Calu3 (cell line): Measurements from ENCODE around the gene TCF3. TPM values are rescaled to one million over a fixed set of nuclear protein-coding genes. Genes with fewer than 3 reads are reported as not detected.

ENCODE experiments used
- BruUV-seq: library from RNA; stranded (reverse); fragments of 400-500 nt; replicated peaks from 2 replicates; lab custom pipeline; 2021; lab: Mats Ljungman, UMichigan
- CTCF ChIA-PET: fragments of 300-600 bp; sonication (Branson Sonifier 250); formaldehyde crosslinking; loops from one replicate; lab custom pipeline; 2022; ENCODE audit warnings: antibody characterized with exemption; lab: Charles Lee
- DNase-seq: peaks from one replicate; pipeline ENCODE4 v3.0.0; 2022
- H3K27ac Mint-ChIP-seq: one replicate; pipeline ENCODE4 v1.8.0; 2022; ENCODE audit warnings: mixed read lengths; ENCODE audit not compliant: unreplicated experiment
- H3K27me3 Mint-ChIP-seq: one replicate; pipeline ENCODE4 v1.8.0; 2022; ENCODE audit warnings: mixed read lengths; ENCODE audit not compliant: unreplicated experiment
- H3K36me3 Mint-ChIP-seq: one replicate; pipeline ENCODE4 v1.8.0; 2022; ENCODE audit warnings: mild to moderate bottlenecking, moderate library complexity, mixed read lengths; ENCODE audit not compliant: insufficient read depth, unreplicated experiment
- H3K4me1 Mint-ChIP-seq: one replicate; pipeline ENCODE4 v1.8.0; 2022; ENCODE audit warnings: mild to moderate bottlenecking, low read depth, mixed read lengths; ENCODE audit not compliant: unreplicated experiment
- H3K4me3 Mint-ChIP-seq: one replicate; pipeline ENCODE4 v1.8.0; 2022; ENCODE audit warnings: mild to moderate bottlenecking, low read depth, moderate library complexity, mixed read lengths; ENCODE audit not compliant: unreplicated experiment
- H3K9me3 Mint-ChIP-seq: one replicate; pipeline ENCODE4 v1.8.0; 2022; ENCODE audit warnings: low read depth, mixed read lengths; ENCODE audit not compliant: unreplicated experiment
- intact Hi-C: fragments of 100-400 bp; cut with micrococcal nuclease; formaldehyde crosslinking; loops from one replicate; pipeline ENCODE4 v1.10.0; 2022; ENCODE audit not compliant: unreplicated experiment
- total RNA-seq: library from RNA; stranded (reverse); gene quantifications from 2 replicates; pipeline ENCODE4 v1.2.3, GENCODE V29; 2022
- TF ChIP-seq, protein P1 (sequence below): fragments of 200-600 bp; IDR thresholded peaks from one replicate; pipeline ENCODE4 v1.8.0; 2022; ENCODE audit warnings: antibody characterized with exemption; ENCODE audit not compliant: unreplicated experiment

TCF3 gene
- total RNA-seq, 1 experiment from 2014 or later = 102 TPM

DNA sequence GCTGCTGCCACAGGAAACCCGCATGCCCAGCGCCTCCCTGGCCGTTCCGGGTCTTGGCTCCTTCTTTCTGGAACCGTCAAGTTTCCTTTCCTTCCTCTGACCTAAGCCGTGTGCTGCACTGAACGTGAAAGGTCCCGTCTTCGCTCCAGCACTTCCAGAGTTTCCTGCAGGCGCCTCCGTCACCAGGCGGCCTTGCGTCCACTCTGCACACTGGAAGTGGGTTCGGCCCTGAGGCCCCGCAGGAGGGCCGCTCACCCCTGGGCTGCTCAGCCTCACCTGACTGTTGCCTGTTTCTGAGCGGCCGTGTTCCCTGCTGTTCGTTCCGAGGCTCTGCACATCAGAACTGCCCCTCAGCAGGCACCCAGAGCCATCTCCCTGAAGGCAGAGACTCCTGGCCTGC, 72.0 kb downstream of the TCF3 start:
- no peaks in the 10 kb centered on the region for H3K4me1 Mint-ChIP-seq
- intact Hi-C loops = no loop called here
- no peak for DNase-seq
- TF ChIP-seq, protein P1, sequence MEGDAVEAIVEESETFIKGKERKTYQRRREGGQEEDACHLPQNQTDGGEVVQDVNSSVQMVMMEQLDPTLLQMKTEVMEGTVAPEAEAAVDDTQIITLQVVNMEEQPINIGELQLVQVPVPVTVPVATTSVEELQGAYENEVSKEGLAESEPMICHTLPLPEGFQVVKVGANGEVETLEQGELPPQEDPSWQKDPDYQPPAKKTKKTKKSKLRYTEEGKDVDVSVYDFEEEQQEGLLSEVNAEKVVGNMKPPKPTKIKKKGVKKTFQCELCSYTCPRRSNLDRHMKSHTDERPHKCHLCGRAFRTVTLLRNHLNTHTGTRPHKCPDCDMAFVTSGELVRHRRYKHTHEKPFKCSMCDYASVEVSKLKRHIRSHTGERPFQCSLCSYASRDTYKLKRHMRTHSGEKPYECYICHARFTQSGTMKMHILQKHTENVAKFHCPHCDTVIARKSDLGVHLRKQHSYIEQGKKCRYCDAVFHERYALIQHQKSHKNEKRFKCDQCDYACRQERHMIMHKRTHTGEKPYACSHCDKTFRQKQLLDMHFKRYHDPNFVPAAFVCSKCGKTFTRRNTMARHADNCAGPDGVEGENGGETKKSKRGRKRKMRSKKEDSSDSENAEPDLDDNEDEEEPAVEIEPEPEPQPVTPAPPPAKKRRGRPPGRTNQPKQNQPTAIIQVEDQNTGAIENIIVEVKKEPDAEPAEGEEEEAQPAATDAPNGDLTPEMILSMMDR = no peak
- no peaks in the 10 kb centered on the region for H3K9me3 Mint-ChIP-seq
- H3K4me3 Mint-ChIP-seq = no peak overlapping the region
- BruUV-seq = no TSS peak
- no peak overlapping the region for H3K27ac Mint-ChIP-seq
- H3K27me3 Mint-ChIP-seq = no peaks in the 10 kb centered on the region
- CTCF ChIA-PET = no interaction called here
- peaks cover 36% of the 10 kb centered on the region for H3K36me3 Mint-ChIP-seq

DNA sequence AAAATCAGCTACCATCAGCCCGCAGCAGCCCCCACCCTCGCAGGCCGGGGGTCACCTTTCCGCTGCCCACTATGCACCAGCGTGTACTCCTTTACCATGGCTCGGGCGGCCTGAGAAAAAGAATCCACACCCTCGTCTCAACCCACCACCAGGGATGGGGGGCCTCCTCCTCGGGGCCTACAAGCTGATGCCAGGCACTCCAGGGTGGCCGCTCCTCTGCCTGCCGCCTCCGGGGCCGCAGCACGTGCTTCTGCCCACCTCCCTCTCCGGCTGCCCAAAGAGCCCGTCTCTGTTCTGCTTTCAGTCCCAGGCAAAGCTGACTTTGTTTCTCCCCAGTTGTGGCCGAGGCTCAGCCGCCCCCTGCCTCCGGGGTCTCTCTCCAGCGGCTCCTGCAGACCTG, 73.2 kb downstream of the TCF3 start:
- H3K36me3 Mint-ChIP-seq = peaks cover 32% of the 10 kb centered on the region
- no TSS peak for BruUV-seq
- no peaks in the 10 kb centered on the region for H3K4me1 Mint-ChIP-seq
- CTCF ChIA-PET = no interaction called here
- no peak for DNase-seq
- no peak overlapping the region for H3K27ac Mint-ChIP-seq
- TF ChIP-seq, protein P1 = no peak
- no peaks in the 10 kb centered on the region for H3K27me3 Mint-ChIP-seq
- H3K9me3 Mint-ChIP-seq = no peaks in the 10 kb centered on the region
- no peak overlapping the region for H3K4me3 Mint-ChIP-seq
- intact Hi-C loops = no loop called here

DNA sequence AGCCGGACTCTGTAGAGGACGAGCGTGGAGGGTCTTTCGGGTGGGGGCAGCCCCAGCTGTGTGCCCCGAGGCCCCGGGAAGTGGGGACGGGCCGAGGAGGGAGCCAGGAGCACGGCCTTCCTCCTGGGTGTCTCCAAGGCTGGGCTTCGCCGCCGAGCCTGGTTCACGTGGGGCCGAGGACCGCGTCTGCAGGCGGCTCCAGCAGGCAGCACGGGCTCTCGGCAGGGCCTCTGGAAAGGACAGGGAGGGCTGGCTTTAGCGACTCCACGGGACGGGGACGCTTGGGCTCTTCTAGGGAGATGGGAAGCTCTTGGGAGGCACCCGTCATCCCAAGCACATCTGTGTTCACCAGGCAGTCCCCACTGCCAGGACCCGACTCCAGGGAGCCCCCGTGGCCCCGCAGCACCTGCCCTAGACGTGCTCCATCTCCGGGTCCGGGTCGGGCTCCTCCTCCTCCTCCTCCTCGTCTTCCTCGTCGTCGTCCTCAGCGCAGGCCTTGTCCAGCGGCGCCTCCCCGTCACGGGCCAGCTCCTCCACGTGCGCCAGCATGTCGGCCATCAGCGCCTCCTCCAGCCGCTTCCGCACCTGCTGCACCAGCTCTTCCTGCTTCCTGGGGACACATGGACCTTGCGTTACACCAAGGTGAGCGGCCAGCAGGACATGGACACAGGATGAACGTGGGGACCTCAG, 74.3 kb downstream of the TCF3 start:
- CTCF ChIA-PET = interaction anchor here (0.6 kb wide), 1 partner anchor 439 kb away, joined by 3 read pairs; no protein-coding TSS in a partner anchor
- H3K4me3 Mint-ChIP-seq = no peak overlapping the region
- BruUV-seq = no TSS peak
- H3K4me1 Mint-ChIP-seq = no peaks in the 10 kb centered on the region
- no peak overlapping the region for H3K27ac Mint-ChIP-seq
- intact Hi-C loops = no loop called here
- H3K9me3 Mint-ChIP-seq = no peaks in the 10 kb centered on the region
- peaks cover 27% of the 10 kb centered on the region for H3K36me3 Mint-ChIP-seq
- DNase-seq = no peak
- H3K27me3 Mint-ChIP-seq = no peaks in the 10 kb centered on the region
- TF ChIP-seq, protein P1 = no peak

DNA sequence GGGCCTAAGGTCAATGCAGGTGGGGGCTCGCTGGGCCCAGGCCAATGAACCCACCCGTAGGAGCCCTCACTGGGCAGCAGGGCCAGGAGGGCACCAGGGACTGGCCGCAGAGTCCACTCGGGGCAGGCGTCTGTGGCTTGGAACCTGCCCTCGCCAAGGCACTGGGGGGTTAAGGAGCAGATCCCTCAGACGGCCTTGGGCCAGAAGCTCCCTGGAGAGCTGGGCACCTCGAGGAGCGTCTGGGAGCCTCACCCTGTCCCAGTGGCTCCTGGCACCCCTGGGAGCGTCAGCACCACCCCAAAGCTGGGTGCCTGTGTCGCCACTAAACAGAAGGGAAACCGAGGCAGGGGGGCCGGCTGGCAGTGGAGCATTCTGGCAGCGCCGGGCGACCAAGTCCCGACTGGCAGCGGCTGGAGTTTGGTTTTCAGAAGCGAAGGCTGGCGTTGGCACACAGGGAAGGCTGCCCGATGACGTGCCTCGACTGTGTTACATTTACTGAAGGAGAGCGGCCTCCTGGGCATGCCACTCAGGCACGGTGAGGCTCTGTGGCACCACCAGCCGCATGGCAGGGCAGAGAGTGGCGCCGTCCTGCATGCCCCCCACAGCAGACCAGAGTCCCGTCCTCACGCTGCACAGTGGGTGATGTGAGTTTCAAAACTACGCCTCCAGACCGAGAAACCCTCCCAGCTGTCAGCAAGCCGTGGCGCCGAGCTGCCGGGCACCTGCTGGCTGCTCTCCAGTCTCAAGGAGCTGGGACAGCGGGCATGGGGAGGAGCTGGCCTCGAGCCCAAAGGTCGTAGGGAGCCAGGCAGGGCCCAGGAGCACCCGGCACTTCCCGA, 75.1 kb downstream of the TCF3 start:
- BruUV-seq = TSS peak; percentile 13
- TF ChIP-seq, protein P1 = no peak
- H3K4me1 Mint-ChIP-seq = no peaks in the 10 kb centered on the region
- CTCF ChIA-PET = interaction anchor here (0.6 kb wide), 1 partner anchor 440 kb away, joined by 3 read pairs; no protein-coding TSS in a partner anchor
- peaks cover 21% of the 10 kb centered on the region for H3K36me3 Mint-ChIP-seq
- no peak for DNase-seq
- H3K4me3 Mint-ChIP-seq = no peak overlapping the region
- H3K27ac Mint-ChIP-seq = no peak overlapping the region
- no peaks in the 10 kb centered on the region for H3K9me3 Mint-ChIP-seq
- H3K27me3 Mint-ChIP-seq = no peaks in the 10 kb centered on the region
- intact Hi-C loops = no loop called here
